GM10248 (cell line): ENCODE data around the gene KDM3B.

Experiments
- CTCF ChIA-PET: fragments of 300-600 bp; sonication (Branson Sonifier 250); formaldehyde crosslinking; extraction: SDS; loops from one replicate; lab custom pipeline; 2021; ENCODE audit warnings: antibody characterized with exemption; lab: Yijun Ruan, JAX
- POLR2A ChIA-PET: fragments of 350-650 bp; sonication (Branson Sonifier 250); formaldehyde crosslinking; extraction: SDS; loops from one replicate; lab custom pipeline; 2020; ENCODE audit warnings: antibody characterized with exemption; lab: Yijun Ruan, JAX
- DNase-seq: peaks from one replicate; pipeline ENCODE4 v3.0.0; 2012; ENCODE audit errors: extremely low spot score
- TF ChIP-seq, protein P1 (sequence below): IDR thresholded peaks from 2 replicates; pipeline ENCODE4 v1.5.1; 2012; ENCODE audit warnings: mild to moderate bottlenecking, low read depth; ENCODE audit errors: extremely low read depth, missing control alignments, control extremely low read depth

The KDM3B gene

DNA sequence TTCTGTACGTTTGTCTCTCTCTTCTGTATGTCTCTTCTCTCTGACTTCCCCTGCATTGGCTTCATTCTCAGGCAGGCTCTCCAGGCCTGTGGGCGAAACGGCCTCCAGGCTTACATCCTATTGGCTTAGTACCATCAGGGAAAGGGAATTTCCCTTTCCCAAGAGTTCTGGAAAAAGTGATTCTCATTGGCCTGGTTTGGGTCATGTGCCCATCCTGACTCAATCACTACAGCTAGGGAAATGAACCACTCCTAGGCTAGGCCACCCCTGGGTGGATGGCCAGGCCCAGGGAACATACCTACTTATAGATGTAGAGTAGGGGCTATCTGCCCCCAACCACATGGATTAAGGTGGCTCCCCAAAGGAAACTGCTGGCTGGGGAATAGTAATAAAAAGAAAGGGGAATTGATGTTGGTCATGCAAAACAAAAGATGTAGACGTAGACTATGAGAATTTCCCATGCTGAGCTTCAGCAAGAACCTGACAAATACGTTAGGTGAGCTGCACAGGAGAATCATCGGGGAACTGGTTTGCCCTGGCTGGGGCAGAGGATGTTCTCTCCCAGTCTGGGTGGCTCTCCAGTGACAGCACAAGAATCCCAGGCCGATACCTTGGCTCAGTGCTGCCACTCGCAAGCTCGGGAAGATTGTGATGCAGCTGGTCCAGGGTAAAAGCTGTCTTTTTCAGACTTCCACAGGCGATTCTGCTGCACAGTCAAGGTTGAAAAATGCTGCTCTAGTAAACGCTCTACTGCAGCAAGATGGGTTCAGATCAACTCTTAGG is 109.0 kb downstream of the KDM3B start:
- ChIA-PET CTCF (interaction anchor here (1.3 to 10.3 kb wide), 2 partner anchors 9 to 42 kb away, joined by 6 to 152 read pairs; no protein-coding TSS in a partner anchor), POLR2A (interaction anchor here (0.6 kb wide), 1 partner anchor 11 kb away, joined by 4 read pairs; no protein-coding TSS in a partner anchor)
- TF ChIP-seq, protein P1, sequence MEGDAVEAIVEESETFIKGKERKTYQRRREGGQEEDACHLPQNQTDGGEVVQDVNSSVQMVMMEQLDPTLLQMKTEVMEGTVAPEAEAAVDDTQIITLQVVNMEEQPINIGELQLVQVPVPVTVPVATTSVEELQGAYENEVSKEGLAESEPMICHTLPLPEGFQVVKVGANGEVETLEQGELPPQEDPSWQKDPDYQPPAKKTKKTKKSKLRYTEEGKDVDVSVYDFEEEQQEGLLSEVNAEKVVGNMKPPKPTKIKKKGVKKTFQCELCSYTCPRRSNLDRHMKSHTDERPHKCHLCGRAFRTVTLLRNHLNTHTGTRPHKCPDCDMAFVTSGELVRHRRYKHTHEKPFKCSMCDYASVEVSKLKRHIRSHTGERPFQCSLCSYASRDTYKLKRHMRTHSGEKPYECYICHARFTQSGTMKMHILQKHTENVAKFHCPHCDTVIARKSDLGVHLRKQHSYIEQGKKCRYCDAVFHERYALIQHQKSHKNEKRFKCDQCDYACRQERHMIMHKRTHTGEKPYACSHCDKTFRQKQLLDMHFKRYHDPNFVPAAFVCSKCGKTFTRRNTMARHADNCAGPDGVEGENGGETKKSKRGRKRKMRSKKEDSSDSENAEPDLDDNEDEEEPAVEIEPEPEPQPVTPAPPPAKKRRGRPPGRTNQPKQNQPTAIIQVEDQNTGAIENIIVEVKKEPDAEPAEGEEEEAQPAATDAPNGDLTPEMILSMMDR = no peak
- no peak for DNase-seq

DNA sequence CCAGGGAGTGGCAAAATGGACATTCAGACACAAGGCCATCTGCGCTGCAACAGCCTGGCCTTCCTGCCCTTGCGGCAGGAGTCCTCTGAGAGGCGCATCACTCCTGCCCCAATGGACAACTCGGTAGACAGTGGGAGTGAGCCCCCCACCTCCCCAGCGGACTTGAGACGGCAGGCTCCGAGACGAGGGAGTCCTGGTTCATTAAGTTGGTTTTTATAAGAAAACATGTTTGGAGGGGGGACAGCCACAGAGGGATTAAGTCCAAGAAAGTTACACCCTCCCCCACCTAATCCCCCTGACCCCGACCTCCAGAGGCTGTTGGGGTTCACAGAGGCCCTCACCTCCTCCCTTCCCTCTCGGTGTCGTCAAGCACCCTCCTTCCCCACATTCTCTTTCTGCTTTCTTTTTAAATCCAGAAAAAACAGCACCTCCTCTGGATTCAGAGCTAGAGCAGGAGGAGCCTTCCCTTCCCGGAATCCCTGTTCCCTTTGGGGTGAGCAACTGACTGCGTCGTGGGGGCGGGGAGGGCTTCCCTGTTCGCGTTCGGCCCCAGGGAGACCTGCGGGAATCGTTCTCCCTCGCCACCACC is 111.0 kb downstream of the KDM3B start:
- TF ChIP-seq, protein P1 = no peak
- POLR2A ChIA-PET = no interaction called here
- CTCF ChIA-PET = interaction anchor here (0.7 to 10.3 kb wide), 7 partner anchors 11 to 86 kb away, joined by 3 to 152 read pairs (median 3); no protein-coding TSS in a partner anchor
- no peak for DNase-seq

DNA sequence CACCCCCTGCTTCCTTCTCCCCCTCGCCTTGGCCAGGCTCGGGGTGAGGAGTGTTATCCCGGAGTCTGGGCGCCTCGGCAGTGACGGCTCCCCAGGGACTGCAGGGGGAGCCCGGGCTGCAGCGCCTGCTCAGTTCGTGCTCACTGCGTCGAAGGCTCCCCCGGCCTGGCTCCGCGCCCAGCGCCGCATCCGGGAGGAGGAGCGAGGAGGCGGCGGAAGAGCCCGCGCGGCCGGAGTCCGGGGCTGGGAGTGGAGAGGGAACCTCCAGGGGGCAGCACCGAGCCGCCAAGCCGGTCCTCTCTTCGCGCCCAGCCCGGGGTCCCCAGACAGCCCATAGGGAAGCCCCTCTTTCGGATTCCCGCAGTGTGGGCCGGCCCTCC is 111.5 kb downstream of the KDM3B start:
- CTCF ChIA-PET = interaction anchor here (0.7 to 10.3 kb wide), 11 partner anchors 9 to 279 kb away, joined by 3 to 152 read pairs (median 5); no protein-coding TSS in a partner anchor
- POLR2A ChIA-PET = interaction anchor here (2.0 kb wide), 1 partner anchor 8 kb away, joined by 6 read pairs; no protein-coding TSS in a partner anchor
- TF ChIP-seq, protein P1 = peak; percentile 68

DNA sequence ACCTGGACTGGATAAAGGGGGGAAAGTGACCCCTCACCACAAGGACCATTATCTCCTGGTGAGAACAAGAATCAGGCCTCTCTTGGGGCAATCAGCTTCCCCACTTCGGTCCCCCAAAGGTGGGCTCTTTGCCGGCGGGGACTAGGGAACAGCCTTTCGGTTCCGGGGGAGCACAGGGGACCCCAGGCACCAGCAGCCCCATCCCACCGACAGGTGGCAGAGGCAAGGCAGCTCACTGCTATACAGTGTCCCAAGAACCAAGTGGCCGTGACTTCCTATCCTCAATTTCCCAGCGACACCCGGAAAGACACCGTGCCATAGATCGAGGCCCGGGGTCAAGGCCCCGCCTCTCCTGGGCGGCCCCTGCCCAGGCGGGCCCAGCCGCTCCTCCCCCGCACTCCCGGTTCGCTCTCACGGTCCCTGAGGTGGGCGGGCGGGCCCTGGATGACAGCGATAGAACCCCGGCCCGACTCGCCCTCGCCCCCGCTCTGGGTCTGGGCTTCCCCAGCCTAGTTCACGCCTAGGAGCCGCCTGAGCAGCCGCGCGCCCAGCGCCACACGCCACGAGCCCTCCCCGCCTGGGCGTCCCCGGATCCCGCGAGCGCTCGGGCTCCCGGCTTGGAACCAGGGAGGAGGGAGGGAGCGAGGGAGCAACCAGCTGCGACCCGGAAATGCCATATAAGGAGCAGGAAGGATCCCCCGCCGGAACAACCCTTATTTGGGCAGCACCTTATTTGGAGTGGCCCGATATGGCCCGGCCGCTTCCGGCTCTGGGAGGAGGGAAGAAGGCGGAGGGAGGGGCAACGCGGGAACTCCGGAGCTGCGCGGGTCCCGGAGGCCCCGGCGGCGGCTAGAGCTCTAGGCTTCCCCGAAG is 112.1 kb downstream of the KDM3B start:
- TF ChIP-seq, protein P1 = peak; percentile 29
- peak; percentile 94 for DNase-seq
- POLR2A ChIA-PET = interaction anchor here (0.7 to 2.2 kb wide), 16 partner anchors 9 to 133 kb away, joined by 3 to 16 read pairs (median 8); partner anchors contain the start of genes CDC25C, ETF1, HSPA9 and KDM3B
- CTCF ChIA-PET = interaction anchor here (0.6 to 10.3 kb wide), 12 partner anchors 9 to 279 kb away, joined by 3 to 152 read pairs (median 6); partner anchors contain the start of genes ETF1 and KDM3B

More for the DNA sequence above, 111.5 kb downstream of the KDM3B start:
- peak; percentile 95 for DNase-seq

DNA sequence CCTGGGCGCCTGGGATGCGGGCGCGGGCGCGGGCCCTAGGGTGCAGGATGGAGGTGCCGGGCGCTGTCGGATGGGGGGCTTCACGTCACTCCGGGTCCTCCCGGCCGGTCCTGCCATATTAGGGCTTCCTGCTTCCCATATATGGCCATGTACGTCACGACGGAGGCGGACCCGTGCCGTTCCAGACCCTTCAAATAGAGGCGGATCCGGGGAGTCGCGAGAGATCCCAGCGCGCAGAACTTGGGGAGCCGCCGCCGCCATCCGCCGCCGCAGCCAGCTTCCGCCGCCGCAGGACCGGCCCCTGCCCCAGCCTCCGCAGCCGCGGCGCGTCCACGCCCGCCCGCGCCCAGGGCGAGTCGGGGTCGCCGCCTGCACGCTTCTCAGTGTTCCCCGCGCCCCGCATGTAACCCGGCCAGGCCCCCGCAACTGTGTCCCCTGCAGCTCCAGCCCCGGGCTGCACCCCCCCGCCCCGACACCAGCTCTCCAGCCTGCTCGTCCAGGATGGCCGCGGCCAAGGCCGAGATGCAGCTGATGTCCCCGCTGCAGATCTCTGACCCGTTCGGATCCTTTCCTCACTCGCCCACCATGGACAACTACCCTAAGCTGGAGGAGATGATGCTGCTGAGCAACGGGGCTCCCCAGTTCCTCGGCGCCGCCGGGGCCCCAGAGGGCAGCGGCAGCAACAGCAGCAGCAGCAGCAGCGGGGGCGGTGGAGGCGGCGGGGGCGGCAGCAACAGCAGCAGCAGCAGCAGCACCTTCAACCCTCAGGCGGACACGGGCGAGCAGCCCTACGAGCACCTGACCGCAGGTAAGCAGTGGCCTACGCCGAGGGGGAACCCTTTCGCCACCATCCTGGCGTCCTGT is 113.0 kb downstream of the KDM3B start, which contains the start of gene EGR1:
Gene EGR1, plus strand, starts transcription at position 219 of the 864 bp plus-strand sequence. Its CDS starts 283 bp downstream, at position 502.
- CTCF ChIA-PET = interaction anchor here (1.1 to 10.3 kb wide), 11 partner anchors 8 to 280 kb away, joined by 3 to 152 read pairs (median 7); partner anchors contain the start of genes ETF1 and KDM3B
- TF ChIP-seq, protein P1 = no peak
- peak; percentile 91 for DNase-seq
- POLR2A ChIA-PET = interaction anchor here (0.5 to 2.2 kb wide), 24 partner anchors 10 to 1170 kb away, joined by 3 to 16 read pairs (median 6); partner anchors contain the start of genes CDC25C, ETF1, FAM53C and HSPA9
